Measurements from ENCODE around the gene PLEK. TPM values are rescaled to one million over a fixed set of nuclear protein-coding genes. Genes with fewer than 3 reads are reported as not detected.

The PLEK gene
- total RNA-seq, 1 donor from 2014 or later = not detected

- TF ChIP-seq, protein P1, sequence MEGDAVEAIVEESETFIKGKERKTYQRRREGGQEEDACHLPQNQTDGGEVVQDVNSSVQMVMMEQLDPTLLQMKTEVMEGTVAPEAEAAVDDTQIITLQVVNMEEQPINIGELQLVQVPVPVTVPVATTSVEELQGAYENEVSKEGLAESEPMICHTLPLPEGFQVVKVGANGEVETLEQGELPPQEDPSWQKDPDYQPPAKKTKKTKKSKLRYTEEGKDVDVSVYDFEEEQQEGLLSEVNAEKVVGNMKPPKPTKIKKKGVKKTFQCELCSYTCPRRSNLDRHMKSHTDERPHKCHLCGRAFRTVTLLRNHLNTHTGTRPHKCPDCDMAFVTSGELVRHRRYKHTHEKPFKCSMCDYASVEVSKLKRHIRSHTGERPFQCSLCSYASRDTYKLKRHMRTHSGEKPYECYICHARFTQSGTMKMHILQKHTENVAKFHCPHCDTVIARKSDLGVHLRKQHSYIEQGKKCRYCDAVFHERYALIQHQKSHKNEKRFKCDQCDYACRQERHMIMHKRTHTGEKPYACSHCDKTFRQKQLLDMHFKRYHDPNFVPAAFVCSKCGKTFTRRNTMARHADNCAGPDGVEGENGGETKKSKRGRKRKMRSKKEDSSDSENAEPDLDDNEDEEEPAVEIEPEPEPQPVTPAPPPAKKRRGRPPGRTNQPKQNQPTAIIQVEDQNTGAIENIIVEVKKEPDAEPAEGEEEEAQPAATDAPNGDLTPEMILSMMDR (IDR thresholded peaks at IDR 0.05) = no peak
- Mint-ChIP-seq H3K4me3 (ENCODE audit: unreplicated experiment) (no peak overlapping the region), H3K4me1 (ENCODE audit: low read depth) (no peaks in the 10 kb centered on the region), H3K27me3 (ENCODE audit: low read depth) (no peaks in the 10 kb centered on the region), H3K27ac (ENCODE audit: unreplicated experiment) (no peak overlapping the region), H3K36me3 (ENCODE audit: low read depth) (no peaks in the 10 kb centered on the region), H3K9me3 (ENCODE audit: low read depth) (no peaks in the 10 kb centered on the region)
- no peak for DNase-seq (ENCODE audit: low spot score)
Measured at GRCh38 chr2:68369337-68369734, 4.3 kb downstream of the PLEK start.

- DNase-seq (ENCODE audit: low spot score) = no peak
- TF ChIP-seq, protein P1 (IDR thresholded peaks at IDR 0.05) = no peak
- H3K27me3 Mint-ChIP-seq (ENCODE audit: low read depth) = peaks cover 11% of the 10 kb centered on the region
- H3K4me1 Mint-ChIP-seq (ENCODE audit: low read depth) = no peaks in the 10 kb centered on the region
- H3K4me3 Mint-ChIP-seq (ENCODE audit: unreplicated experiment) = no peak overlapping the region
- no peaks in the 10 kb centered on the region for H3K36me3 Mint-ChIP-seq (ENCODE audit: low read depth)
- no peaks in the 10 kb centered on the region for H3K9me3 Mint-ChIP-seq (ENCODE audit: low read depth)
- H3K27ac Mint-ChIP-seq (ENCODE audit: unreplicated experiment) = no peak overlapping the region
Measured at GRCh38 chr2:68371138-68371537, 6.1 kb downstream of the PLEK start.

DNA sequence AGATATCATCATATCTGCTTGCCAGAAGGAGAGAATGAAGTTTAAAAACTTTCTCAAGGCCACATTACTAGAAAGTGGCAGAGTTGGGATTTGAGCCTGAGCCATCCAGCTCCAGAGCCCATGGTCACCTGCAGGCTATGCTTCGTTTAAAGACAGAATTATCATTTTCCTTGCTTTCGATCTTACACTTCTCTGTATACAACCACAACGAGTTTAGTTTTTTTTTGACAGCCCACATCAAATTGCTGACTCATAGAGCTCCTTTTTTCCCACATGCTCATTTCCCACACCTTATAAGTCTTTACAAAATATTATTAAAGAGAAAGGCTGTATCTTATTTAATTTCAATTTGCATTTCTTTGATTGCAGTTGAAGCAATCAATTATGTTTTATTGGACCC is 6.5 kb downstream of the PLEK start:
- Mint-ChIP-seq H3K9me3 (ENCODE audit: low read depth) (no peaks in the 10 kb centered on the region), H3K27me3 (ENCODE audit: low read depth) (peaks cover 11% of the 10 kb centered on the region), H3K36me3 (ENCODE audit: low read depth) (no peaks in the 10 kb centered on the region), H3K4me1 (ENCODE audit: low read depth) (no peaks in the 10 kb centered on the region), H3K4me3 (ENCODE audit: unreplicated experiment) (no peak overlapping the region), H3K27ac (ENCODE audit: unreplicated experiment) (no peak overlapping the region)
- no peak for DNase-seq (ENCODE audit: low spot score)
- TF ChIP-seq, protein P1 (IDR thresholded peaks at IDR 0.05) = no peak

- TF ChIP-seq, protein P1 (IDR thresholded peaks at IDR 0.05) = no peak
- no peak overlapping the region for H3K4me3 Mint-ChIP-seq (ENCODE audit: unreplicated experiment)
- H3K9me3 Mint-ChIP-seq (ENCODE audit: low read depth) = no peaks in the 10 kb centered on the region
- peaks cover 18% of the 10 kb centered on the region for H3K27me3 Mint-ChIP-seq (ENCODE audit: low read depth)
- DNase-seq (ENCODE audit: low spot score) = no peak
- no peaks in the 10 kb centered on the region for H3K36me3 Mint-ChIP-seq (ENCODE audit: low read depth)
- no peaks in the 10 kb centered on the region for H3K4me1 Mint-ChIP-seq (ENCODE audit: low read depth)
- H3K27ac Mint-ChIP-seq (ENCODE audit: unreplicated experiment) = no peak overlapping the region
Measured at GRCh38 chr2:68372485-68372884, 7.4 kb downstream of the PLEK start.

GRCh38 chr2:68374184-68374583 is 9.1 kb downstream of the PLEK start:
- Mint-ChIP-seq H3K4me1 (ENCODE audit: low read depth) (no peaks in the 10 kb centered on the region), H3K27ac (ENCODE audit: unreplicated experiment) (no peak overlapping the region), H3K4me3 (ENCODE audit: unreplicated experiment) (no peak overlapping the region), H3K36me3 (ENCODE audit: low read depth) (no peaks in the 10 kb centered on the region), H3K27me3 (ENCODE audit: low read depth) (peaks cover 20% of the 10 kb centered on the region), H3K9me3 (ENCODE audit: low read depth) (no peaks in the 10 kb centered on the region)
- no peak for DNase-seq (ENCODE audit: low spot score)
- TF ChIP-seq, protein P1 (IDR thresholded peaks at IDR 0.05) = no peak
